Left ventricle myocardium superior (tissue), 1 donor: Measurements from ENCODE around the gene ALOX5AP. TPM values are rescaled to one million over a fixed set of nuclear protein-coding genes. Genes with fewer than 3 reads are reported as not detected.
A peak's percentile ranks its signal among the peaks of the same experiment; 100 is the strongest.

Source experiments
- ATAC-seq: fragments of 200-7000 bp; cut with Tn5 transposase; one replicate; pipeline ENCODE4 v1.9.1; 2020; ENCODE audit warnings: mild to moderate bottlenecking, moderate library complexity
- DNase-seq: peaks from one replicate; pipeline ENCODE4 v3.0.0-alpha.2; 2020
- intact Hi-C: fragments of 100-400 bp; cut with micrococcal nuclease; formaldehyde crosslinking; loops from one replicate; pipeline ENCODE4 v1.11.0; 2022
- total RNA-seq: library from RNA; stranded (reverse); fragmentation: NEBNext Ultra II Directional; extraction: Animal tissue kit (Norgen Biotek cat#: 25700); gene quantifications from one replicate; pipeline ENCODE4 v1.2.1, GENCODE V29; 2021
- donor health status: DM: no; HTN: yes; CAD: no; lungs with severe emphysema.

The ALOX5AP gene
- total RNA-seq, 1 donor from 2014 or later, result 10.1 TPM

- intact Hi-C loops, result no loop called here
- DNase-seq (peak; percentile 63), ATAC-seq (peak; percentile 95)
Measured at GRCh38 chr13:30752201-30752797, 17.0 kb downstream of the ALOX5AP start.

DNA sequence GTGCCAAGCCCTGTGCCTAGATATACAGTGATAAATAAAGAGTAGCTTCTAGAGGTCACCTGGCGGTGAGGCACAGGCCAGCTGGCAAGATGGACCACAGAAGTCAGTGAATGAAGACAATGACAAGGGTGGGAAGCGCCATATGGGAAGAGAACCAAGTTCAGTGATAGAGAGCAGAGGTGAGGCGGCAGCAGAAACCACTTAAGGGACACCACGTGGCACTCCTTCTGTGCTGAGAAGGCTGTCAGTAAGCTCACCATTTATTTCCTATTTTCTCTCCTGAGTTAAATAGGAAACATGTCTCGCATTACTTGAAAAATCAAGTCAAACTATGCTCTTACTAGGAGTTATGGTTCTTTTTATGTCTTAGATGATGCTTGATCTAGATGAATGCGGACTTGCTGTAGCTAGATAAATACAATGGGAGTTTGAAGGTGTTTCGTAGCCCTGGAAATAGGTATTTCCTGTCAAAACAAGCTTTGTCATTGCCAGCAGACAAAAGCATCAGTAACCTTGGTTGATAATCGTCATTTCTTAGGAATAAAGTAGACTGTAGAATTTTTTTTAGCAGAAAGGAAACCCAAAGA lies 17.8 kb downstream of the ALOX5AP start:
- peak; percentile 51 for ATAC-seq
- intact Hi-C loops, result no loop called here

DNA sequence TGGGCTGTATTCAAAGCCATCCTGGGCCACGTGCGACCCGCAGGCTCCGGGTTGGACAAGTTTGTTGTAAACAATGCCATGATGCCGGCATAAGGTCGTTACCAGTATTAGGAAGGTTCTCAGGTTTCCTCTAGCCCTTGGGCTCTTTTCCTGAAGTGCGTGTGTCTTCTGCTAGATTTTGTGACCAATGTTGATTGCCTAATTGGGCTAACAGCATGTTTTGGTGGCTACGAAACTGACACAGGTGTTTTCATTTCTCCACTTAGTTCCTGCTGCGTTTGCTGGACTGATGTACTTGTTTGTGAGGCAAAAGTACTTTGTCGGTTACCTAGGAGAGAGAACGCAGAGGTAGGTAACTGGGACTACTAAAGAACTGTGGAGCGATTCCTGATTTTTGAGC lies 20.3 kb downstream of the ALOX5AP start:
- intact Hi-C loops, result no loop called here
- no peak for DNase-seq
- no peak for ATAC-seq

More for the DNA sequence above, 17.8 kb downstream of the ALOX5AP start:
- DNase-seq, result no peak

DNA sequence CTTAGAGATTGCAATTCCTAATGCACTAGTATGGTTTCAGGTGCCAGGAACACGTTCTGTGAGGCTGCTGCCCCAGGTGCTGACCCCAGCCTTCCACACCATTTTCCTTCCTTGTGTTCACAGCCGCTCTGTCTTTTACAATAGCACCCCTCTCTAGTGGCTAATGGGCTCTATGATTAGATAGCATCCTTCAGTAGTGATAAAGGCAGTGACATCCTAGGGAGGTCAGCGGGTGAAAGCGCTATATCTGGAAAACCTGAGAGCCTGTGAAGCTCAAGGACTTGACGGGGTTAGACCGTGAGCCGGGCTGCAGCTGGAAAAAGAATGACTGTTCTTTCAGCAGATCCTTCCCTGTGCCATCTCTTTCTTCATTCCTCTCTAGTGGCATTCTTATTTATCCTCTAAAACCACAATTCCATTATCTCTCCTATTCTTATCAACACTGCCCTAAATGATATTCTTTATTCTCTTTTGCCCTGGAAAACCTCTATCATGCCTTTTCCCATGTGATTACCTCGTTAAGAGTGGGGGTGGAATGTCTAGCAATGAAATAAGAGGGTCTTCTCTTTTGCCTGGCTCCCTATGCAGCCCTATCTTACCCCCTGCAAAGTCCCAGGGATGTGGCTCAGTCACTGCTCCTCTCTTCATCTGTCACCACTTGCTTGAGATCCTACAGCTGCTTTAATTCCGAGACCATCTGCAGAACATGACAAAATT lies 21.8 kb downstream of the ALOX5AP start:
- DNase-seq (no peak), ATAC-seq (no peak)
- intact Hi-C loops, result no loop called here

DNA sequence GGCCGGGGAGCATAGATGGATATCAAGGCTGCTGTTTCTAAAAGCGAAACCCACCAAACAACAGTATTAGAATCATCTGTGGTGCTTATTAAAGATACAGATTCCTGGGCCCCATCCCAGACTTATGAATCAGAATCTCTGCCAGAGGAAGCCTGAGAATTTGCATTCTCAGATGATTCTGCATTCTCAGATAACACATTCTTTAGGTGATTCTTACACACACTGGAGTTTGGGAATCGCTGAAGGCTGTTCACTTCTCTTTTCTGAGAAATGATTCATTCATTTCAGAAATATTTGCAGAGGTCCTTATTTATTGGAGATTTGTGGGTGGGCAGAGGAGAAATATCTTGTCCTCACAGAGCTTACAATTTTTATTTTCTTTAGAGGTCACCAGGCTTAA lies 24.4 kb downstream of the ALOX5AP start:
- no peak for DNase-seq
- intact Hi-C loops, result no loop called here

GRCh38 chr13:30762643-30763042 lies 27.3 kb downstream of the ALOX5AP start:
- DNase-seq, result no peak
- intact Hi-C loops, result no loop called here

More for the DNA sequence above, 24.4 kb downstream of the ALOX5AP start:
- no peak for ATAC-seq

GRCh38 chr13:30763786-30764413 lies 28.6 kb downstream of the ALOX5AP start:
- intact Hi-C loops, result no loop called here
- DNase-seq (no peak), ATAC-seq (no peak)

More at GRCh38 chr13:30762643-30763042, 27.3 kb downstream of the ALOX5AP start:
- no peak for ATAC-seq

DNA sequence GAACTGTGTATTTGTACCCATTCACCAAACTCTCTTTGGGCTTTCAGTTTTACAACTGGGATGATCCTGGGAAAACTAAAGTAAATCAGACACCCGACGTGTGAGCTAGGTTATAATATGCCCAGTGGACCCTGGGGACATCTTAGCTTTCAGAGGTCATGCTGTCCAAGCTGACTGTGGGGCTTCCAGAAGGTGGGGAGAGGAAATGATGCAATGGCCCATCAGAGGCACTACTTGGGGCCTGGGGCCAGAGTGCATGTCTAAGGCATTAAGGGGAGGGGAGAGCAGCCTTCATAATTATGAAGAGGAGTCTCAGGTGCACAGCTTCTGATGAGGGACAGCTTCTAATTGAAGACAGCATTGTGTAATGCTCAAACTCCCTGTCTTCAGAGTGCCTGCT lies 30.9 kb downstream of the ALOX5AP start:
- DNase-seq (no peak), ATAC-seq (no peak)
- intact Hi-C loops, result no loop called here

- intact Hi-C loops, result no loop called here
- DNase-seq (no peak), ATAC-seq (no peak)
Measured at GRCh38 chr13:30770929-30771328, 35.6 kb downstream of the ALOX5AP start.

DNA sequence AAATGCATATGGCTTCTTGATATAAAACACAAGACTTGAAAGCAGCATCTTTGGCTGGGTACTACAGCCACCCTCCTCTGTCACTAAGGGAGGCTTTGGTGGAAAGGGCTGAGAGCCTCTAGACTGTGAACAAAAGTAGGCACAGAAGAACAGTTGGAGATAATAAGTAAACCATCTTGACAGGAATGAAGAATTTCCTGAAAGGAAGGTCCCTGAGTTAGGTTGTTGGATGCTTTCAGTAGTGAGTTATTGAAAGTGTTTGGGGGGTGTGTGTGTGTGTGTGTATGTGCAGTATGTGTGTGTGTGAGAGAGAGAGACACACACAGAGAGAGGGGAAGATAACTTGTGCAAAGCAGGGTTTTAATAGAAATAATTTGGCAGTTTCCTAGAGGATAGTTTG lies 38.2 kb downstream of the ALOX5AP start:
- intact Hi-C loops, result no loop called here
- ATAC-seq (no peak), DNase-seq (no peak)

GRCh38 chr13:30774214-30774730 lies 38.9 kb downstream of the ALOX5AP start:
- intact Hi-C loops, result no loop called here

GRCh38 chr13:30776661-30777060 lies 41.3 kb downstream of the ALOX5AP start:
- intact Hi-C loops, result no loop called here
- no peak for DNase-seq
- ATAC-seq, result no peak

More at GRCh38 chr13:30774214-30774730, 38.9 kb downstream of the ALOX5AP start:
- DNase-seq, result no peak
- ATAC-seq, result no peak

DNA sequence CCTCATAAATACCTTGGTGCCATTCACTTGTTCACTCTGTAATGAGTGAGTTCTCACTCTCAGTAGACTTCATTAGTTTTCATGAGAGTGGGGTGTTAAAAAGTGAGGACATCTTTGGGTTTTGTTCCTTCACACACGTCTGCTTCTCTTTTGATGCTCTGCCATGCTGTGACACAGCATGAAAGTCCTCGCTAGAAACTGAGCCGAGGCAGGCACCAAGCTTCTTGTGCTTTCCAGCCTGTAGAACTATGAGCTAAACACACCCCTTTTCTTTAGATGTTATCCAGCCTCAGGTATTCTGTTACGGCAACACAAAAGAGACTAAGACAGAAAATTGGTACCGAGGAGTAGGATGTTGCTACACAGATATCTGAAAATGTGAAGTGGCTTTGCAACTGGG lies 43.7 kb downstream of the ALOX5AP start:
- DNase-seq (no peak), ATAC-seq (no peak)
- intact Hi-C loops, result no loop called here

DNA sequence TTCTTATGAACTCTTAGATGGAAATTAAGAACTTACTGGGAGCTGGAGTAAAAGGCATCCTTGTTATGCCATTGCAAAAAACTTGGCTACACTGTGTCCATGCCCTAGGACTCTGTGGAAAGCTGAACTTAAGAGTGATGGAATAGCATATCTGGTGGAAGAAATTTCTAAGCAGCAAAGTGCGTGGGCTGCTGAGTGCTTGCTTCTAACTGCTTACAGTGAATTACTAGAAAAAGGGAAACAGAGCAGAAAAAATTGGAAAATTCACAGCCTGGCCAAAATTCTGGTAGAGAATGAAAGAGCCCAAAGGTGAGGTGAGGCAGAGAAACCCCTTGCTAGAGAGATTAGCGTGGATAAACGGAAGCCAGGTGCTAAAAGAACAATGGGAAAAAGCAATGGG lies 44.3 kb downstream of the ALOX5AP start:
- intact Hi-C loops, result no loop called here
- no peak for ATAC-seq
- no peak for DNase-seq

DNA sequence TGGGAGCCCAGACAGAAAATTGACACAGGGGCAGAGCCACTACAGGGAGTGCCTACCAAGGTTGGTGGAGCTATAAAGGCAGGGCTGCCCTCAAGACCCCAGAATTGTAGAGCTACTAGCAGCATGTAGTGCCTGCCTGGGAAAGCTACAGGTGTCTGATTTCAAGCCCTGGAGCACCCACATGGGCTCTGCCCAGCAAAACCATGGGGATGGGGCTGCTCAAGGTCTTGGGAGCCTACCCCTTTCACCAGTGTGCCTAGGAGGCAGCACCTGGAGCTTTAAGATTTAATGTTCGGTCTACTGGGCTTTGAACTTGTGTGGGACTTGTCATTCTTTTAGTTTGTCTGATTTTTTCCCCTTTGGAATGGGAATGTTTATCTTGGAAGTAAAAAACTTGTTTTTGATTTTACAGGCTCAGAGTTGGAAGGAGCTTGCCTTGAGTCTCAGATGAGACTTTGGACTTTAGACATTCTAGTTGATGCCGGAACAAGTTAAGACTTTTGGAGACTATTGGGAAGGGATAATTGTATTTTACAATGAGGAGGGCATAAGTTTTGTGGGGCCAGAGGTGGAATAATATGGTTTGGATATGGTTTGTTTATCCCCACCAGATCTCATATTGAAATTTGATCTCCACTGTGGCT lies 45.1 kb downstream of the ALOX5AP start:
- ATAC-seq, result no peak
- no peak for DNase-seq
- intact Hi-C loops, result no loop called here

DNA sequence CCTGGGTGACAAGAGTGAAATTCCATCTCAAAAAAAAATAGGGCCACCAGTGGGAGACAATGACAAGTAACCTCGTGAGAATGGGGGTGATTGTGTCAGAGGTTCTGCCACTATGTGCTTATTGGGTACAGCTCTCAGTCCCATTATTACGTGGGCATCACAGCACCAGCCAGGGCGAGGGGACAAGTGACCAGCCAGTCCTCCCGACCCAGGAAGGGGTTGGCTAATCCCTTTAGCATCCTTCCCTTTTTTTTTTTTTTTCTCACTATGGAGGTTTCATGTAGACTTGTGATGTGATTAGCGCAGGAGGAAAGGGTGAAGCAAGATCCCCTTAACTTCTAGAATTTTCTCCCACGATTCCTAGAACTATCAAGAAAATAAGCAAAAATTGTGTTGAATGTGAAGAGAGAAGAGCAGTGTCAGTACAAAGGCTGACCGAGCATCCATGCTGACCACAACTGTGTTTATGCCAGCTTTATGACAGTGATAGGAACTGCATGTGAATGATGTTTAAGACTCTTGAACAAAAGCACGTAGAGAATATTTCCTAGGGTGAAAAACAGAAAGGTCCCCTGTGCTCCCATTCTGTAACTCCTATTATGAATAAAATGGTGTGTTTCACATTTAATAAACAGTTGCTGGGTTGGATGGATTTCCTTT lies 50.0 kb downstream of the ALOX5AP start:
- DNase-seq (no peak), ATAC-seq (no peak)
- intact Hi-C loops, result no loop called here

- intact Hi-C loops, result no loop called here
- ATAC-seq (no peak), DNase-seq (no peak)
Measured at GRCh38 chr13:30786648-30787047, 51.3 kb downstream of the ALOX5AP start.

DNA sequence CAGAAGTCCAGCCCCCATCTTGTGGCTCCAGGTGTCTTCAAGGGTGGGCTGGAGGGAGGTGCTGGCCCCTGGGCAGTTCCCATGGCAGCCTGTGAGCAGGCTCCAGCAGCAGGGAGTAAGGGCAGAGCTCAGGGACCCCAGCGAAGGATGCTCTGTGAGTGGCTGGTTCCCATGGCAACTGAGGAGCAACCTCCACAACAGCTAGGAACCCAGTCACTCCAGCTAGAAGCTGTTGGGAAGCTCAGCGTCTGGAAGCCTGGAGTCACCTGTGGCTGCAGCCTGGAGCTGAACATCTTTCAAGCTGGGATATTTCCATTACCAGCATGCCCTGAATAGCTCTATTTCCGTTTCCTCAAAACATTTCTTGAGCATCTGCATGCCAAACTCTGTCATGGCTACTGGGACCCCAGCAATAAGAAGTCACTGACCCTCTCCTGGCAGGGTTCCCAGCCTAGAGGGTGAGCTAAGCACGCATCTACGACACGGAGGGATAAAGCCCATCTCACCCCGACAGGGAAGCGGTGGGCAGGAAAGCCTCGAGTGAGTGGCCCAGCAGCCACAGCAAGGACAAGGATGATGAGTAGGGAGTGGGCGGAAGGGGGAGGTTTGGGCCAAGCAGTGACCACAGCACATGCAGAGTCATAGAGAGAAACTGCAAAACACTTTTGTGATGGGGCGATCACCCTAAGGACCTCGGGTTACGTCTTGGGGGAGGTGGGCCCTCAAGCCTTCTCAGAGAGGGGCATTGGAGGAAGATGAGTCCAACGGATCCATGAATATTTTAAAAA lies 52.6 kb downstream of the ALOX5AP start:
- no peak for ATAC-seq

More for the DNA sequence above, 52.6 kb downstream of the ALOX5AP start:
- intact Hi-C loops, result no loop called here
- no peak for DNase-seq
